Caco-2 (cell line): ENCODE results near the gene GNG14. TPM values are rescaled to one million over a fixed set of nuclear protein-coding genes. Genes with fewer than 3 reads are reported as not detected.

Experiments used
- BruUV-seq: library from RNA; stranded (reverse); fragments of 400-500 nt; replicated peaks from 2 replicates; lab custom pipeline; 2021; lab: Mats Ljungman, UMichigan
- CTCF ChIA-PET: fragments of 300-600 bp; sonication (Branson Sonifier 250); formaldehyde crosslinking; loops from one replicate; lab custom pipeline; 2022; ENCODE audit warnings: antibody characterized with exemption; lab: Charles Lee
- POLR2A ChIA-PET: fragments of 300-600 bp; sonication (Branson Sonifier 250); formaldehyde crosslinking; loops from one replicate; lab custom pipeline; 2022; ENCODE audit warnings: antibody characterized with exemption; lab: Charles Lee
- DNase-seq, 2 experiments: peaks; one replicate each; pipeline versions ENCODE4 v3.0.0 to v3.0.0-alpha.2; 2020 to 2022
- H3K27me3 ChIP-seq: replicated peaks from 2 replicates; pipeline ENCODE4 v1.6.0; 2011; ENCODE audit warnings: low read length; ENCODE audit not compliant: control insufficient read depth, insufficient read depth
- H3K36me3 ChIP-seq: 2 replicates; pipeline ENCODE4 v1.5.1; 2011; ENCODE audit warnings: low read length; ENCODE audit not compliant: control insufficient read depth, insufficient read depth
- H3K4me1 ChIP-seq: fragments of 250-450 bp; sonication (Bioruptor Pico); 2 replicates; pipeline ENCODE4 v1.5.1; 2020; ENCODE audit warnings: mild to moderate bottlenecking
- H3K4me3 ChIP-seq: 2 replicates; pipeline ENCODE4 v1.5.1; 2011; ENCODE audit warnings: low read depth, mild to moderate bottlenecking, control low read depth, low read length
- H3K9me3 ChIP-seq: fragments of 250-450 bp; sonication (Bioruptor Pico); 2 replicates; pipeline ENCODE4 v1.5.1; 2020; ENCODE audit warnings: mild to moderate bottlenecking, moderate library complexity
- H3K27ac Mint-ChIP-seq: one replicate; pipeline ENCODE4 v1.8.0; 2022; ENCODE audit warnings: mixed read lengths; ENCODE audit not compliant: unreplicated experiment
- H3K27me3 Mint-ChIP-seq: one replicate; pipeline ENCODE4 v1.8.0; 2022; ENCODE audit warnings: mixed read lengths; ENCODE audit not compliant: insufficient read depth, unreplicated experiment
- H3K36me3 Mint-ChIP-seq: one replicate; pipeline ENCODE4 v1.8.0; 2022; ENCODE audit warnings: mild to moderate bottlenecking, mixed read lengths; ENCODE audit not compliant: insufficient read depth, unreplicated experiment
- H3K4me1 Mint-ChIP-seq: one replicate; pipeline ENCODE4 v1.8.0; 2022; ENCODE audit warnings: low read depth, mixed read lengths; ENCODE audit not compliant: unreplicated experiment
- H3K4me3 Mint-ChIP-seq: one replicate; pipeline ENCODE4 v1.8.0; 2022; ENCODE audit warnings: mild to moderate bottlenecking, moderate library complexity, mixed read lengths; ENCODE audit not compliant: unreplicated experiment
- H3K9me3 Mint-ChIP-seq: one replicate; pipeline ENCODE4 v1.8.0; 2022; ENCODE audit warnings: mixed read lengths; ENCODE audit not compliant: unreplicated experiment
- intact Hi-C: fragments of 100-400 bp; cut with micrococcal nuclease; formaldehyde crosslinking; loops from one replicate; pipeline ENCODE4 v1.10.0; 2022; ENCODE audit not compliant: unreplicated experiment
- total RNA-seq: library from RNA; stranded (reverse); gene quantifications from 2 replicates; pipeline ENCODE4 v1.2.3, GENCODE V29; 2022
- TF ChIP-seq, protein P1 (sequence below), 2 experiments: fragments of 200-600 bp in 1 of 2; IDR thresholded peaks; 1 replicate in 1 of 2; 2 replicates in 1 of 2; pipeline versions ENCODE4 v1.5.1 to v1.8.0; 2011 to 2022; ENCODE audit warnings: antibody characterized with exemption in 1 of 2, control low read depth in 1 of 2, inconsistent platforms in 1 of 2, low read depth in 1 of 2, low read length in 1 of 2, mild to moderate bottlenecking in 1 of 2, moderate library complexity in 1 of 2; ENCODE audit not compliant: insufficient read depth in 1 of 2, severe bottlenecking in 1 of 2, unreplicated experiment in 1 of 2

The GNG14 gene
- total RNA-seq, 1 experiment from 2014 or later, result not detected

GRCh38 chr19:12672744-12673143, 15.1 kb upstream of the GNG14 start:
- H3K27me3 Mint-ChIP-seq, result no peaks in the 10 kb centered on the region
- H3K36me3 Mint-ChIP-seq, result peaks cover 83% of the 10 kb centered on the region
- Histone ChIP-seq H3K36me3 (peaks cover 13% of the 10 kb centered on the region), H3K4me1 (peaks cover 6% of the 10 kb centered on the region; the same call in 1 of the 2 replicates), H3K9me3 (no peaks in the 10 kb centered on the region), H3K27me3 (no peaks in the 10 kb centered on the region), H3K4me3 (no peak overlapping the region)
- H3K27ac Mint-ChIP-seq, result no peak overlapping the region
- TF ChIP-seq, protein P1, sequence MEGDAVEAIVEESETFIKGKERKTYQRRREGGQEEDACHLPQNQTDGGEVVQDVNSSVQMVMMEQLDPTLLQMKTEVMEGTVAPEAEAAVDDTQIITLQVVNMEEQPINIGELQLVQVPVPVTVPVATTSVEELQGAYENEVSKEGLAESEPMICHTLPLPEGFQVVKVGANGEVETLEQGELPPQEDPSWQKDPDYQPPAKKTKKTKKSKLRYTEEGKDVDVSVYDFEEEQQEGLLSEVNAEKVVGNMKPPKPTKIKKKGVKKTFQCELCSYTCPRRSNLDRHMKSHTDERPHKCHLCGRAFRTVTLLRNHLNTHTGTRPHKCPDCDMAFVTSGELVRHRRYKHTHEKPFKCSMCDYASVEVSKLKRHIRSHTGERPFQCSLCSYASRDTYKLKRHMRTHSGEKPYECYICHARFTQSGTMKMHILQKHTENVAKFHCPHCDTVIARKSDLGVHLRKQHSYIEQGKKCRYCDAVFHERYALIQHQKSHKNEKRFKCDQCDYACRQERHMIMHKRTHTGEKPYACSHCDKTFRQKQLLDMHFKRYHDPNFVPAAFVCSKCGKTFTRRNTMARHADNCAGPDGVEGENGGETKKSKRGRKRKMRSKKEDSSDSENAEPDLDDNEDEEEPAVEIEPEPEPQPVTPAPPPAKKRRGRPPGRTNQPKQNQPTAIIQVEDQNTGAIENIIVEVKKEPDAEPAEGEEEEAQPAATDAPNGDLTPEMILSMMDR (IDR thresholded peaks at IDR 0.05; ENCODE audit: insufficient read depth in 1 of 2, low read depth in 1 of 2, low read length in 1 of 2, severe bottlenecking in 1 of 2, unreplicated experiment in 1 of 2), result no peak
- POLR2A ChIA-PET, result interaction anchor here (0.7 kb wide), 1 partner anchor 24 kb away, joined by 11 read pairs; the partner anchor contains the start of gene FBXW9
- no TSS peak for BruUV-seq
- DNase-seq, result no peak
- intact Hi-C loops, result loop anchor here (1.0 kb wide), 1 partner anchor 108 kb away; no protein-coding TSS in a partner anchor
- CTCF ChIA-PET, result interaction anchor here (0.6 to 1.4 kb wide), 3 partner anchors 9 to 33 kb away, joined by 3 to 5 read pairs (median 4); no protein-coding TSS in a partner anchor
- H3K9me3 Mint-ChIP-seq, result no peaks in the 10 kb centered on the region
- H3K4me3 Mint-ChIP-seq, result no peak overlapping the region
- H3K4me1 Mint-ChIP-seq, result no peaks in the 10 kb centered on the region

DNA sequence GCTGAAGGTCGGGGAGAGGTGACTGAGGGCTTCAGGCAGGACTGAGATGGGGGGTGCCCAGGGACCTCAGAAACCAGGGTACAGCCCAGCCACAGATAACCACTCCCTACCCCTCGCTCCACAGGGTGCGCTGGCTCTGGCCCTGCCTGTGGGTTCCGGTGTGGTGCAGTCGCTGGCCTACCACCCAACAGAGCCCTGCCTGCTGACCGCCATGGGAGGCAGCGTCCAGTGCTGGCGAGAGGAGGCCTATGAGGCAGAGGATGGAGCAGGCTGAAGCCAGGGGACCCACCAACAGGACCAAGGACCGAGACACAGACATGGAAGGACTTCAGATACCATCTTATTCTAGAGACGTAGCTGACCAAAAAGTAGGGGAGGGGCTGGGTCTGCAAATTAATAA, 12.4 kb upstream of the GNG14 start:
- Histone ChIP-seq H3K4me3 (no peak overlapping the region), H3K9me3 (no peaks in the 10 kb centered on the region), H3K4me1 (no peaks in the 10 kb centered on the region), H3K36me3 (peaks cover 16% of the 10 kb centered on the region), H3K27me3 (no peaks in the 10 kb centered on the region)
- POLR2A ChIA-PET, result no interaction called here
- no TSS peak for BruUV-seq
- CTCF ChIA-PET, result no interaction called here
- no peaks in the 10 kb centered on the region for H3K4me1 Mint-ChIP-seq
- H3K9me3 Mint-ChIP-seq, result no peaks in the 10 kb centered on the region
- H3K36me3 Mint-ChIP-seq, result peaks cover 90% of the 10 kb centered on the region
- intact Hi-C loops, result no loop called here
- no peak for DNase-seq
- TF ChIP-seq, protein P1 (IDR thresholded peaks at IDR 0.05; ENCODE audit: insufficient read depth in 1 of 2, low read depth in 1 of 2, low read length in 1 of 2, severe bottlenecking in 1 of 2, unreplicated experiment in 1 of 2), result no peak
- H3K27ac Mint-ChIP-seq, result no peak overlapping the region
- H3K4me3 Mint-ChIP-seq, result no peak overlapping the region
- H3K27me3 Mint-ChIP-seq, result no peaks in the 10 kb centered on the region

DNA sequence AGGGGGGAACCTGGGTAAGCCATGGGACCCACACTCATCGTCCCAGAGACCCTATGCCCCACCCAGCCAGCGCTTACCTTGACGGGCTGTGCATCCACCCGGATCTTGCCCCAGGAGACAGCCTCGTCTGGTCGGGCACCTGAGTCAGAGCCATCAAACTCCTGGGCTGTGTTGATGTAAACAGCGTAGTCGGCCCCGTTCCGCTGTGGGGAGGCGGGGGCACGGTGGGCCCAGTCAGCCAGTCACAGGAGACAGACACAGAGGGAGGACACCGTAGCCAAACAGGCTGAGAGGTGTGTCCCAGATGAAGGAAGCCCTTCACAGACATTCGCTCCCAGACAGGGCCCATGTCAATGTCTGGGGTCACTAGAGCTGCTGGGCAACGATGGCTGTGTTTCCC, 11.9 kb upstream of the GNG14 start:
- POLR2A ChIA-PET, result no interaction called here
- Histone ChIP-seq H3K36me3 (peaks cover 16% of the 10 kb centered on the region), H3K4me1 (no peaks in the 10 kb centered on the region), H3K4me3 (no peak overlapping the region), H3K9me3 (no peaks in the 10 kb centered on the region), H3K27me3 (no peaks in the 10 kb centered on the region)
- no peak overlapping the region for H3K4me3 Mint-ChIP-seq
- CTCF ChIA-PET, result interaction anchor here (1.0 to 1.6 kb wide), 2 partner anchors 171 to 197 kb away, joined by 3 to 7 read pairs; no protein-coding TSS in a partner anchor
- H3K4me1 Mint-ChIP-seq, result no peaks in the 10 kb centered on the region
- TF ChIP-seq, protein P1 (IDR thresholded peaks at IDR 0.05; ENCODE audit: insufficient read depth in 1 of 2, low read depth in 1 of 2, low read length in 1 of 2, severe bottlenecking in 1 of 2, unreplicated experiment in 1 of 2), result no peak
- no TSS peak for BruUV-seq
- no peaks in the 10 kb centered on the region for H3K27me3 Mint-ChIP-seq
- peaks cover 87% of the 10 kb centered on the region for H3K36me3 Mint-ChIP-seq
- intact Hi-C loops, result no loop called here
- DNase-seq, result no peak
- peak overlapping the region; percentile 82 for H3K27ac Mint-ChIP-seq
- no peaks in the 10 kb centered on the region for H3K9me3 Mint-ChIP-seq
